GM23248 (cell line): ENCODE measurements around the gene EPS8.

Source experiments
- EZH2 ChIP-seq: fragments of 200-600 bp; sonication (generic); IDR thresholded peaks from 2 replicates; pipeline ENCODE4 v1.6.1; 2018; ENCODE audit warnings: antibody characterized with exemption, mild to moderate bottlenecking; ENCODE audit not compliant: insufficient read depth, poor library complexity, severe bottlenecking
- EZH2phosphoT487 ChIP-seq: fragments of 200-600 bp; sonication (generic); IDR thresholded peaks from 2 replicates; pipeline ENCODE4 v1.6.1; 2018; ENCODE audit warnings: antibody characterized with exemption, moderate library complexity, mild to moderate bottlenecking, low read depth; ENCODE audit not compliant: insufficient read depth

DNA sequence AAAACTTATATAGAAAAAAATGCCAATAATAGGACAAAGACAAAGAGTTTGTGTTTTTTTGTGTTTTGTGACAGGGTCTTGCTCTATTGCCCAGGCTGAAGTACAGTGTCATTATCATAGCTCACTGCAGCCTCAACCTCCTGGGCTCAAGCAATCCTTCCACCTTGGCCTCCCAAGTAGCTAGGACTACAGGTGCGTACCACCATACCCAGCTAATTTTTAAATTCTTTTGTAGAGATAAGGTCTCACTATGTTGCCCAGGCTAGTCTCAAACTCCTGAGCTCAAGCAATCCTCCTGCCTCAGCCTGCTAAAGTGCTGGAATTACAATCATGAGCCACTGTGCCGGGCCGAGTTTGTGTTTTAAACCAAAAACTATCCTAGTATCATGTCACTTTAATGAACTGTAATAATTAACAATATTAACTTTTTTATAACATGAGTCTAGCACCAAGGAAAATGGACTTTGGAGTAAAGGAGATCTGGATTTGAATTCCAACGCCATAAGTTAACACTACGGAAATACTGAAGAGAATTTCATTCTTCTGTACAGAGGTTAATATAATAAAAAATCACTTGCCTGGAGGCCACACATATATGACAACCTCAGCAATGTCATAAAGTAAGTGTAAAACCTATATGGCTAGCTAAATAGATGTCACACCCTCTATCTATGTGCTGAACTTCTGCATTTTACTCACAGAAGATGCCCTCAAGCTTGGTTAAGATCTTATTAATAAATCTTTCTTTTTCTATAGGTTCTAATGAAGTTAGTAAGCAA lies 53.2 kb downstream of the EPS8 start:
- TF ChIP-seq EZH2 = no peak
- no peak for TF ChIP-seq EZH2phosphoT487
